NCI-H82 (cell line): ENCODE results near the gene ADD3.
A peak's percentile ranks its signal among the peaks of the same experiment; 100 is the strongest.

Experiments
- DNase-seq: peaks from one replicate; lab custom pipeline; 2025; lab: John Stamatoyannopoulos, UW

ADD3 gene

GRCh38 chr10:110153396-110153795 is 145.6 kb downstream of the ADD3 start:
- DNase-seq: no peak

- no peak for DNase-seq
These were observed 148.3 kb downstream of the ADD3 start for GRCh38 chr10:110156046-110156445.

GRCh38 chr10:110158051-110159005 is 150.5 kb downstream of the ADD3 start:
- DNase-seq: no peak

GRCh38 chr10:110160081-110160480 is 152.3 kb downstream of the ADD3 start:
- peak; percentile 11 for DNase-seq

GRCh38 chr10:110160522-110160921 is 152.7 kb downstream of the ADD3 start:
- no peak for DNase-seq

- DNase-seq: no peak
These were observed 155.0 kb downstream of the ADD3 start for GRCh38 chr10:110162741-110163145.

GRCh38 chr10:110163192-110163773 is 155.5 kb downstream of the ADD3 start:
- DNase-seq: no peak

- peak; percentile 6 for DNase-seq
These were observed 156.1 kb downstream of the ADD3 start for GRCh38 chr10:110163841-110164240.

GRCh38 chr10:110165239-110165638 is 157.5 kb downstream of the ADD3 start:
- DNase-seq: no peak

- DNase-seq: no peak
These were observed 159.4 kb downstream of the ADD3 start for GRCh38 chr10:110167149-110167548.

- peak; percentile 10 for DNase-seq
These were observed 161.1 kb downstream of the ADD3 start for GRCh38 chr10:110168601-110169481.

GRCh38 chr10:110169586-110169985 is 161.8 kb downstream of the ADD3 start:
- DNase-seq: no peak

GRCh38 chr10:110170142-110170971 is 162.6 kb downstream of the ADD3 start:
- DNase-seq: no peak

- DNase-seq: no peak
These were observed 163.2 kb downstream of the ADD3 start for GRCh38 chr10:110171032-110171431.

- DNase-seq: no peak
These were observed 164.4 kb downstream of the ADD3 start for GRCh38 chr10:110172155-110172554.

GRCh38 chr10:110174201-110174600 is 166.4 kb downstream of the ADD3 start:
- DNase-seq: no peak

GRCh38 chr10:110174816-110175215 is 167.0 kb downstream of the ADD3 start:
- no peak for DNase-seq

- no peak for DNase-seq
These were observed 167.6 kb downstream of the ADD3 start for GRCh38 chr10:110175406-110175805.

- no peak for DNase-seq
These were observed 168.6 kb downstream of the ADD3 start for GRCh38 chr10:110176141-110177030.

GRCh38 chr10:110179220-110179619 is 171.4 kb downstream of the ADD3 start:
- DNase-seq: no peak
